ENCODE measurements around the gene C22orf39.

- no peak for TF ChIP-seq REST (IDR thresholded peaks at IDR 0.05)
- no peak for TF ChIP-seq CTCF (IDR thresholded peaks at IDR 0.05; ENCODE audit: low read depth, low read length, missing input control)
- peak; percentile 4 for TF ChIP-seq SP1 (IDR thresholded peaks at IDR 0.05)
- no peak for TF ChIP-seq MAX (IDR thresholded peaks at IDR 0.05)
- TF ChIP-seq RXRA (IDR thresholded peaks at IDR 0.05): peak; percentile 73 to 88
- TF ChIP-seq ATF3 (IDR thresholded peaks at IDR 0.05): no peak
These were observed 631 bp upstream of the C22orf39 start for GRCh38 chr22:19448076-19448607.

Data from liver (tissue), 3 donors.